IPS-18c (cell line): ENCODE measurements around the gene SHC3.

Experiments
- H3K4me3 ChIP-seq: 2 replicates; pipeline ENCODE4 v1.7.0; 2013; ENCODE audit warnings: low read depth, mild to moderate bottlenecking, low read length, moderate library complexity; ENCODE audit not compliant: insufficient read depth
- H3K9me3 ChIP-seq: one replicate; pipeline ENCODE4 v1.6.1; 2013; ENCODE audit warnings: mild to moderate bottlenecking, low read length, moderate library complexity; ENCODE audit not compliant: control insufficient read depth, insufficient read depth

The SHC3 gene

GRCh38 chr9:88979021-88979420, 199.6 kb downstream of the SHC3 start:
- H3K9me3 ChIP-seq: no peaks in the 10 kb centered on the region
- H3K4me3 ChIP-seq: no peak overlapping the region

GRCh38 chr9:88978034-88978433, 200.6 kb downstream of the SHC3 start:
- Histone ChIP-seq H3K4me3 (no peak overlapping the region), H3K9me3 (no peaks in the 10 kb centered on the region)

GRCh38 chr9:88976890-88977257, 201.7 kb downstream of the SHC3 start:
- H3K4me3 ChIP-seq: no peak overlapping the region
- H3K9me3 ChIP-seq: no peaks in the 10 kb centered on the region

GRCh38 chr9:88975966-88976889, 202.4 kb downstream of the SHC3 start:
- Histone ChIP-seq H3K4me3 (no peak overlapping the region), H3K9me3 (no peaks in the 10 kb centered on the region)

- H3K4me3 ChIP-seq: no peak overlapping the region
Measured at GRCh38 chr9:88974641-88975040, 204.0 kb downstream of the SHC3 start.

GRCh38 chr9:88973281-88974045, 205.2 kb downstream of the SHC3 start:
- Histone ChIP-seq H3K4me3 (no peak overlapping the region), H3K9me3 (no peaks in the 10 kb centered on the region)

More at GRCh38 chr9:88974641-88975040, 204.0 kb downstream of the SHC3 start:
- no peaks in the 10 kb centered on the region for H3K9me3 ChIP-seq

- no peaks in the 10 kb centered on the region for H3K9me3 ChIP-seq
- no peak overlapping the region for H3K4me3 ChIP-seq
Measured at GRCh38 chr9:88972401-88972800, 206.2 kb downstream of the SHC3 start.

GRCh38 chr9:88971131-88971960, 207.3 kb downstream of the SHC3 start:
- no peaks in the 10 kb centered on the region for H3K9me3 ChIP-seq

GRCh38 chr9:88969646-88970373, 208.8 kb downstream of the SHC3 start:
- Histone ChIP-seq H3K9me3 (no peaks in the 10 kb centered on the region), H3K4me3 (no peak overlapping the region)

More at GRCh38 chr9:88971131-88971960, 207.3 kb downstream of the SHC3 start:
- no peak overlapping the region for H3K4me3 ChIP-seq

GRCh38 chr9:88968799-88969198, 209.8 kb downstream of the SHC3 start:
- no peaks in the 10 kb centered on the region for H3K9me3 ChIP-seq
- H3K4me3 ChIP-seq: no peak overlapping the region

- H3K4me3 ChIP-seq: no peak overlapping the region
- H3K9me3 ChIP-seq: no peaks in the 10 kb centered on the region
Measured at GRCh38 chr9:88966894-88967676, 211.5 kb downstream of the SHC3 start.

- H3K4me3 ChIP-seq: no peak overlapping the region
- H3K9me3 ChIP-seq: no peaks in the 10 kb centered on the region
Measured at GRCh38 chr9:88965473-88965872, 213.1 kb downstream of the SHC3 start.

- Histone ChIP-seq H3K4me3 (no peak overlapping the region), H3K9me3 (no peaks in the 10 kb centered on the region)
Measured at GRCh38 chr9:88960632-88961031, 218.0 kb downstream of the SHC3 start.

- H3K9me3 ChIP-seq: no peaks in the 10 kb centered on the region
- H3K4me3 ChIP-seq: no peak overlapping the region
Measured at GRCh38 chr9:88959727-88960469, 218.7 kb downstream of the SHC3 start.

GRCh38 chr9:88957526-88957925, 221.1 kb downstream of the SHC3 start:
- Histone ChIP-seq H3K9me3 (no peaks in the 10 kb centered on the region), H3K4me3 (no peak overlapping the region)
